ENCODE results near the gene OGFOD2. TPM values are rescaled to one million over a fixed set of nuclear protein-coding genes. Genes with fewer than 3 reads are reported as not detected.

The OGFOD2 gene
- total and polyA plus RNA-seq, 2 of the 13 experiments (the other 11 are each of a cell fraction or from before 2014, with no cell fraction given): 13.2 to 14.6 TPM

- peaks cover 8 to 41% of the 10 kb centered on the region in 2 experiments for H3K36me3 ChIP-seq (replicated peaks in 1 of 2; ENCODE audit: control insufficient read depth in 1 of 2, insufficient read depth in 2 of 2, low read length in 2 of 2)
- no peaks in the 10 kb centered on the region for H3K79me2 ChIP-seq (ENCODE audit: insufficient read depth, low read length)
- ChIA-PET CTCF (ENCODE audit: low intra/inter-chr PET ratio, low total read pairs) (no interaction called here), POLR2A (no interaction called here)
- H3K9ac ChIP-seq (ENCODE audit: insufficient read depth, low read depth, low read length): no peak overlapping the region
- no peaks in the 10 kb centered on the region for H3K27me3 ChIP-seq (ENCODE audit: control insufficient read depth in 1 of 2, insufficient read depth in 2 of 2, low read length in 2 of 2)
- no peak for TF ChIP-seq TBP (CRISPR knock-in tag; IDR thresholded peaks at IDR 0.05)
- no peak for TF ChIP-seq TCF7L2 (IDR thresholded peaks at IDR 0.05; ENCODE audit: low read depth, low read length)
- TF ChIP-seq ZNF331 (CRISPR knock-in tag; IDR thresholded peaks at IDR 0.05): no peak
- TF ChIP-seq GATA4 (IDR thresholded peaks at IDR 0.05; ENCODE audit: borderline replicate concordance, low read depth): no peak
- no peak for TF ChIP-seq ZNF550 (CRISPR knock-in tag; IDR thresholded peaks at IDR 0.05; ENCODE audit: borderline replicate concordance)
- TF ChIP-seq ZNF841 (CRISPR knock-in tag; IDR thresholded peaks at IDR 0.05; ENCODE audit: borderline replicate concordance): no peak
- TF ChIP-seq U2AF2 (IDR thresholded peaks at IDR 0.05; ENCODE audit: low read depth, low read length): no peak
- no peak for TF ChIP-seq TFAP4 (IDR thresholded peaks at IDR 0.05; ENCODE audit: borderline replicate concordance, low read depth)
- TF ChIP-seq ZHX1 (CRISPR knock-in tag; IDR thresholded peaks at IDR 0.05; ENCODE audit: low read depth): no peak
- no peak for TF ChIP-seq GLI4 (CRISPR knock-in tag; IDR thresholded peaks at IDR 0.05; ENCODE audit: borderline replicate concordance)
- TF ChIP-seq ZBTB37 (CRISPR knock-in tag; IDR thresholded peaks at IDR 0.05): no peak
- TF ChIP-seq NFIC (IDR thresholded peaks at IDR 0.05; ENCODE audit: low read length): no peak
- no peak for TF ChIP-seq ZNF557 (CRISPR knock-in tag; IDR thresholded peaks at IDR 0.05)
- no peak for TF ChIP-seq ZFX (CRISPR knock-in tag; IDR thresholded peaks at IDR 0.05; ENCODE audit: low read depth)
- no peak for TF ChIP-seq ATM (IDR thresholded peaks at IDR 0.05; ENCODE audit: borderline replicate concordance)
- TF ChIP-seq ZNF224 (CRISPR knock-in tag; IDR thresholded peaks at IDR 0.05): no peak
- no peak for TF ChIP-seq KAT2B (IDR thresholded peaks at IDR 0.05; ENCODE audit: borderline replicate concordance, low read depth, low read length)
- TF ChIP-seq ZBTB14 (CRISPR knock-in tag; IDR thresholded peaks at IDR 0.05): no peak
- no peaks in the 10 kb centered on the region for H4K20me1 ChIP-seq (ENCODE audit: insufficient read depth, low read length)
- FAIRE-seq (no peak), DNase-seq (ENCODE audit: low spot score) (no peak), ATAC-seq (no peak)
- no peak overlapping the region for H2AFZ ChIP-seq (ENCODE audit: low read length)
- 90% methylated on average over 7 of the region's 7 CpGs for WGBS (ENCODE audit: low lambda C conversion rate)
- H3K4me1 ChIP-seq (ENCODE audit: insufficient read depth, low read length): no peaks in the 10 kb centered on the region
- in situ Hi-C loops (cut with HindIII; ENCODE audit: extremely low pct_ligation_motif_present, low pct_unique_long_range_greater_than_20kb): no loop called here
- intact Hi-C loops (cut with micrococcal nuclease; ENCODE audit: unreplicated experiment): no loop called here
- no peak overlapping the region for H3K27ac ChIP-seq (ENCODE audit: extremely low read length, insufficient read depth, low read length)
- no peak overlapping the region for H3K4me3 ChIP-seq (replicated peaks in 1 of 3; ENCODE audit: insufficient read depth in 1 of 3, low read depth in 2 of 3, low read length in 3 of 3)
- no TSS peak for BruUV-seq (replicated peaks)
- no peaks in the 10 kb centered on the region for H3K9me3 ChIP-seq (ENCODE audit: low read length)
- no peak overlapping the region for H3K4me2 ChIP-seq (ENCODE audit: low read depth, low read length)
Measured at GRCh38 chr12:123028475-123028874, 53.4 kb downstream of the OGFOD2 start.

All from HepG2 (cell line).